B cell (primary cell): ENCODE measurements around the gene EXOC1.

ENCODE experiments used
- CTCF ChIP-seq: fragments of 200-600 bp; IDR thresholded peaks from one replicate; pipeline ENCODE4 v1.8.0; 2022; ENCODE audit warnings: antibody characterized with exemption, mild to moderate bottlenecking
- EZH2 ChIP-seq: IDR thresholded peaks from 2 replicates; pipeline ENCODE4 v1.6.1; 2012; ENCODE audit warnings: borderline replicate concordance, low read depth, mild to moderate bottlenecking, moderate library complexity, low read length; ENCODE audit not compliant: insufficient read depth, poor library complexity, severe bottlenecking

GRCh38 chr4:55931833-55932232 is 78.4 kb downstream of the EXOC1 start:
- no peak for TF ChIP-seq EZH2
- TF ChIP-seq CTCF = no peak
